Midbrain (tissue), 1 donor: ENCODE measurements around the gene PLAAT2.
"Not testable (repeated sequence)": the region's sequence is repeated elsewhere in the genome, so short reads cannot be mapped to it uniquely, and the experiment has no call there.

Source experiments
- DNase-seq: peaks from one replicate; lab custom pipeline; 2025; lab: John Stamatoyannopoulos, UW

Gene PLAAT2

GRCh38 chr11:63578882-63579281, 15.7 kb upstream of the PLAAT2 start:
- DNase-seq: not testable (repeated sequence)

- DNase-seq: peak; percentile 32
Observed at GRCh38 chr11:63574856-63575602, 11.8 kb upstream of the PLAAT2 start.

- DNase-seq: peak; percentile 49
Observed at GRCh38 chr11:63573881-63574855, 11.0 kb upstream of the PLAAT2 start.

GRCh38 chr11:63572026-63572688, 9.0 kb upstream of the PLAAT2 start:
- DNase-seq: no peak

- DNase-seq: no peak
Observed at GRCh38 chr11:63569570-63569969, 6.4 kb upstream of the PLAAT2 start.

- no peak for DNase-seq
Observed at GRCh38 chr11:63567044-63567840, 4.1 kb upstream of the PLAAT2 start.

- no peak for DNase-seq
Observed at GRCh38 chr11:63564784-63565350, 1.7 kb upstream of the PLAAT2 start.

- peak; percentile 50 for DNase-seq
Observed at GRCh38 chr11:63564056-63564774, 1.0 kb upstream of the PLAAT2 start.

- no peak for DNase-seq
Observed at GRCh38 chr11:63560506-63561180, 2.5 kb downstream of the PLAAT2 start.

GRCh38 chr11:63558459-63559157, 4.6 kb downstream of the PLAAT2 start:
- no peak for DNase-seq

- no peak for DNase-seq
Observed at GRCh38 chr11:63557570-63557969, 5.6 kb downstream of the PLAAT2 start.

GRCh38 chr11:63556404-63557013, 6.7 kb downstream of the PLAAT2 start:
- DNase-seq: no peak

- no peak for DNase-seq
Observed at GRCh38 chr11:63554877-63555223, 8.3 kb downstream of the PLAAT2 start.

GRCh38 chr11:63553759-63554158, 9.4 kb downstream of the PLAAT2 start:
- no peak for DNase-seq

GRCh38 chr11:63552921-63553320, 10.3 kb downstream of the PLAAT2 start:
- no peak for DNase-seq

GRCh38 chr11:63551889-63552266, 11.3 kb downstream of the PLAAT2 start:
- DNase-seq: no peak

- no peak for DNase-seq
Observed at GRCh38 chr11:63551091-63551888, 11.9 kb downstream of the PLAAT2 start.

- DNase-seq: not testable (repeated sequence)
Observed at GRCh38 chr11:63550156-63550700, 13.0 kb downstream of the PLAAT2 start.
